ENCODE data around the gene PDGFRB.

PDGFRB gene

GRCh38 chr5:150146235-150146634, 9.4 kb downstream of the PDGFRB start:
- no peak for TF ChIP-seq CTCF (IDR thresholded peaks at IDR 0.05; ENCODE audit: insufficient read depth, low read length, missing control alignments)
- CTCF ChIA-PET = interaction anchor here (1.0 to 9.5 kb wide), 3 partner anchors 10 to 17 kb away, joined by 3 to 52 read pairs (median 3); no protein-coding TSS in a partner anchor
- POLR2A ChIA-PET = interaction anchor here (0.9 to 9.7 kb wide), 2 partner anchors 6 to 68 kb away, joined by 3 to 115 read pairs; partner anchors contain the start of gene PDGFRB
- DNase-seq (ENCODE audit: low read depth, low spot score) = no peak
- H3K4me3 ChIP-seq (ENCODE audit: low read depth, low read length) = no peak overlapping the region

- ChIA-PET POLR2A (interaction anchor here (9.7 kb wide), 1 partner anchor 7 kb away, joined by 115 read pairs; the partner anchor contains the start of gene PDGFRB), CTCF (interaction anchor here (1.2 to 9.5 kb wide), 4 partner anchors 9 to 311 kb away, joined by 3 to 52 read pairs (median 4); no protein-coding TSS in a partner anchor)
These were observed 10.8 kb downstream of the PDGFRB start for GRCh38 chr5:150144879-150145278.

GRCh38 chr5:150144246-150144801, 11.3 kb downstream of the PDGFRB start:
- DNase-seq (ENCODE audit: low read depth, low spot score) = no peak
- no peak for TF ChIP-seq CTCF (IDR thresholded peaks at IDR 0.05; ENCODE audit: insufficient read depth, low read length, missing control alignments)
- CTCF ChIA-PET = interaction anchor here (1.2 to 9.5 kb wide), 4 partner anchors 9 to 19 kb away, joined by 3 to 52 read pairs (median 4); no protein-coding TSS in a partner anchor
- H3K4me3 ChIP-seq (ENCODE audit: low read depth, low read length) = peak overlapping the region; percentile 23
- POLR2A ChIA-PET = interaction anchor here (1.0 to 9.7 kb wide), 3 partner anchors 8 to 15 kb away, joined by 3 to 115 read pairs (median 3); partner anchors contain the start of gene PDGFRB

More at GRCh38 chr5:150144879-150145278, 10.8 kb downstream of the PDGFRB start:
- peak overlapping the region; percentile 8 for H3K4me3 ChIP-seq (ENCODE audit: low read depth, low read length)
- TF ChIP-seq CTCF (IDR thresholded peaks at IDR 0.05; ENCODE audit: insufficient read depth, low read length, missing control alignments) = no peak
- no peak for DNase-seq (ENCODE audit: low read depth, low spot score)

GRCh38 chr5:150143350-150144245, 12.0 kb downstream of the PDGFRB start:
- CTCF ChIA-PET = interaction anchor here (0.7 to 9.5 kb wide), 4 partner anchors 10 to 16 kb away, joined by 3 to 52 read pairs (median 4); no protein-coding TSS in a partner anchor
- POLR2A ChIA-PET = interaction anchor here (0.8 to 9.7 kb wide), 6 partner anchors 9 to 208 kb away, joined by 3 to 115 read pairs (median 3); partner anchors contain the start of genes HMGXB3, PDGFRB and TIGD6
- peak overlapping the region; percentile 23 for H3K4me3 ChIP-seq (ENCODE audit: low read depth, low read length)
- no peak for TF ChIP-seq CTCF (IDR thresholded peaks at IDR 0.05; ENCODE audit: insufficient read depth, low read length, missing control alignments)
- no peak for DNase-seq (ENCODE audit: low read depth, low spot score)

GRCh38 chr5:150142959-150143349, 12.7 kb downstream of the PDGFRB start:
- POLR2A ChIA-PET = interaction anchor here (0.8 to 9.7 kb wide), 4 partner anchors 9 to 208 kb away, joined by 3 to 115 read pairs (median 6); partner anchors contain the start of genes HMGXB3, PDGFRB and TIGD6
- no peak for TF ChIP-seq CTCF (IDR thresholded peaks at IDR 0.05; ENCODE audit: insufficient read depth, low read length, missing control alignments)
- peak overlapping the region; percentile 16; the same call in 1 of the 2 replicates for H3K4me3 ChIP-seq (ENCODE audit: low read depth, low read length)
- CTCF ChIA-PET = interaction anchor here (0.7 to 9.5 kb wide), 4 partner anchors 10 to 16 kb away, joined by 3 to 52 read pairs (median 4); no protein-coding TSS in a partner anchor
- no peak for DNase-seq (ENCODE audit: low read depth, low spot score)
